GM12878 (cell line): Measurements from ENCODE around the gene PDE7B. TPM values are rescaled to one million over a fixed set of nuclear protein-coding genes. Genes with fewer than 3 reads are reported as not detected.

Experiments
- ATAC-seq: fragments of 200-7000 bp; cut with Tn5 transposase; 3 replicates; pipeline ENCODE4 v1.9.1; 2020; ENCODE audit warnings: mild to moderate bottlenecking, moderate library complexity
- BruUV-seq: library from RNA; stranded (reverse); fragments of 400-500 nt; replicated peaks from 2 replicates; lab custom pipeline; 2021; lab: Mats Ljungman, UMichigan
- CTCF ChIA-PET: fragments of 300-600 bp; sonication (Branson Sonifier 250); formaldehyde crosslinking; extraction: SDS; loops from one replicate; lab custom pipeline; 2021; ENCODE audit warnings: inconsistent platforms; lab: Yijun Ruan, JAX
- POLR2A ChIA-PET: fragments of 350-600 bp; formaldehyde crosslinking; extraction: SDS; loops from one replicate; lab custom pipeline; 2021; ENCODE audit warnings: inconsistent platforms; lab: Charles Lee
- RAD21 ChIA-PET: fragments of 300-600 bp; sonication (Branson Sonifier 250); formaldehyde crosslinking; loops from one replicate; lab custom pipeline; 2023; ENCODE audit warnings: antibody characterized with exemption; ENCODE audit not compliant: unreplicated experiment; lab: Charles Lee
- SMC1A ChIA-PET: fragments of 300-600 bp; sonication (Branson Sonifier 250); formaldehyde crosslinking; loops from one replicate; lab custom pipeline; 2023; ENCODE audit not compliant: unreplicated experiment, uncharacterized antibody; lab: Charles Lee
- DNase-seq: peaks from one replicate; pipeline ENCODE4 v3.0.0-alpha.2; 2011; ENCODE audit warnings: low read depth, low spot score
- FAIRE-seq: peaks from 3 replicates; lab custom pipeline; 2011; peaks lifted over from hg19 to GRCh38; lab: Jason Lieb, UNC
- H2AFZ ChIP-seq: 2 replicates; pipeline ENCODE4 v1.6.0; 2011; ENCODE audit warnings: low read depth, low read length, control low read depth; ENCODE audit not compliant: control insufficient read depth
- H3K27ac ChIP-seq: 2 replicates; pipeline ENCODE4 v1.5.1; 2011; ENCODE audit warnings: control low read depth; ENCODE audit not compliant: control insufficient read depth, insufficient read depth
- H3K27me3 ChIP-seq, 2 experiments: replicated peaks in 1 of 2; 2 replicates each; pipeline versions ENCODE4 v1.6.0 to v1.6.1; 2011; ENCODE audit warnings: low read length in 1 of 2; ENCODE audit not compliant: control insufficient read depth in 2 of 2, insufficient read depth in 2 of 2
- H3K36me3 ChIP-seq, 2 experiments: 2 replicates each; pipeline ENCODE4 v1.5.1; 2011; ENCODE audit warnings: low read length in 1 of 2; ENCODE audit not compliant: control insufficient read depth in 2 of 2, insufficient read depth in 2 of 2
- H3K4me1 ChIP-seq: 2 replicates; pipeline ENCODE4 v1.6.1; 2011; ENCODE audit warnings: mild to moderate bottlenecking, low read length, moderate library complexity, mixed read lengths; ENCODE audit not compliant: control insufficient read depth, insufficient read depth
- H3K4me2 ChIP-seq: 2 replicates; pipeline ENCODE4 v1.6.0; 2011; ENCODE audit warnings: control low read depth; ENCODE audit not compliant: control insufficient read depth, insufficient read depth
- H3K4me3 ChIP-seq: fragments of 200-600 bp; sonication (generic); 2 replicates; pipeline ENCODE4 v1.5.1; 2016
- H3K79me2 ChIP-seq: 2 replicates; pipeline ENCODE4 v1.6.0; 2011; ENCODE audit warnings: low read length; ENCODE audit not compliant: control insufficient read depth, insufficient read depth
- H3K9ac ChIP-seq: 2 replicates; pipeline ENCODE4 v1.8.0; 2011; ENCODE audit warnings: low read length, control low read depth, mixed read lengths; ENCODE audit not compliant: control insufficient read depth, insufficient read depth
- H3K9me3 ChIP-seq: replicated peaks from 3 replicates; pipeline ENCODE4 v1.5.1; 2011; ENCODE audit warnings: mild to moderate bottlenecking, low read length; ENCODE audit not compliant: control insufficient read depth, insufficient read depth
- H4K20me1 ChIP-seq: 2 replicates; pipeline ENCODE4 v1.6.0; 2011; ENCODE audit not compliant: control insufficient read depth, insufficient read depth
- ATF7 ChIP-seq: fragments of 450-650 bp; IDR thresholded peaks from 2 replicates; pipeline ENCODE4 v1.6.1; 2016; ENCODE audit warnings: low read depth, mild to moderate bottlenecking
- CUX1 ChIP-seq: IDR thresholded peaks from 2 replicates; pipeline ENCODE4 v1.6.1; 2012; ENCODE audit warnings: improper control_type of control experiment, low read depth, low read length; ENCODE audit not compliant: insufficient replicate concordance
- FOS ChIP-seq: IDR thresholded peaks from 3 replicates; pipeline ENCODE4 v1.6.1; 2011; ENCODE audit warnings: borderline replicate concordance; ENCODE audit not compliant: insufficient read length; ENCODE audit errors: extremely low read depth
- HDAC6 ChIP-seq: fragments of 200-600 bp; sonication (generic); IDR thresholded peaks from one replicate; pipeline ENCODE4 v1.8.0; 2017; ENCODE audit warnings: antibody characterized with exemption; ENCODE audit not compliant: unreplicated experiment
- RBBP5 ChIP-seq: fragments of 200-600 bp; sonication (generic); conservative IDR thresholded peaks from 2 replicates; pipeline ENCODE4 v1.6.1; 2016
- SMAD1 ChIP-seq: fragments of 450-650 bp; IDR thresholded peaks from 2 replicates; pipeline ENCODE4 v1.6.1; 2018; ENCODE audit warnings: mild to moderate bottlenecking, low read depth; ENCODE audit not compliant: partially characterized antibody
- TCF7 ChIP-seq: IDR thresholded peaks from 2 replicates; pipeline ENCODE4 v1.6.1; 2014; ENCODE audit warnings: antibody characterized with exemption, borderline replicate concordance
- YBX1 ChIP-seq: fragments of 450-650 bp; IDR thresholded peaks from 2 replicates; pipeline ENCODE4 v1.6.1; 2016; ENCODE audit warnings: antibody characterized with exemption
- WGBS: methylation state at CpG from one replicate; pipeline ENCODE4 v1.1.6; 2016; ENCODE audit warnings: low lambda C conversion rate; ENCODE audit not compliant: insufficient replicate concordance, insufficient coverage; ENCODE audit errors: missing lambda C conversion rate; 5-methylcytosine and 5-hydroxymethylcytosine counted together
- in situ Hi-C: fragments of 300-500 bp; cut with MboI; formaldehyde crosslinking; loops from 9 replicates; pipeline ENCODE4 v1.14.3; 2018; ENCODE audit warnings: mixed read lengths
- intact Hi-C: fragments of 100-400 bp; cut with micrococcal nuclease; formaldehyde crosslinking; loops from one replicate; pipeline ENCODE4 v1.14.2; 2022; ENCODE audit not compliant: unreplicated experiment
- polyA plus RNA-seq, 11 experiments: library from polyadenylated mRNA; depleted of rRNA in 4 of 11; unstranded in 6 of 11; stranded (reverse) in 5 of 11; fragments of >200 nt; fragmentation: Nextera tagmentation in 4 of 11; fragmentation: Illumina TruSeq in 1 of 11; extraction: Ambion mirVana in 4 of 11; extraction: Trizol in 1 of 11; gene quantifications; 1 replicate in 1 of 11; 2 replicates in 10 of 11; pipeline versions ENCODE4 v1.2.1 to v1.2.3, GENCODE V29; 2011 to 2016; ENCODE audit warnings: inconsistent platforms in 2 of 11, missing spikeins in 2 of 11, low read depth in 1 of 11
- total RNA-seq, 4 experiments: library from RNA; depleted of rRNA in 3 of 4; stranded (reverse); fragments of >200 nt in 3 of 4; fragmentation: Illumina TruSeq in 1 of 4; extraction: Trizol in 1 of 4; gene quantifications; 2 replicates each; pipeline versions ENCODE4 v1.2.1 to v1.2.3, GENCODE V29; 2013 to 2021
- TF ChIP-seq, protein P1 (sequence below): fragments of 450-650 bp; IDR thresholded peaks from 2 replicates; pipeline ENCODE4 v1.6.1; 2014; ENCODE audit warnings: mild to moderate bottlenecking

PDE7B gene
- total and polyA plus RNA-seq, 10 of the 15 experiments (the other 5 are each of a cell fraction or from before 2014, with no cell fraction given): not detected

DNA sequence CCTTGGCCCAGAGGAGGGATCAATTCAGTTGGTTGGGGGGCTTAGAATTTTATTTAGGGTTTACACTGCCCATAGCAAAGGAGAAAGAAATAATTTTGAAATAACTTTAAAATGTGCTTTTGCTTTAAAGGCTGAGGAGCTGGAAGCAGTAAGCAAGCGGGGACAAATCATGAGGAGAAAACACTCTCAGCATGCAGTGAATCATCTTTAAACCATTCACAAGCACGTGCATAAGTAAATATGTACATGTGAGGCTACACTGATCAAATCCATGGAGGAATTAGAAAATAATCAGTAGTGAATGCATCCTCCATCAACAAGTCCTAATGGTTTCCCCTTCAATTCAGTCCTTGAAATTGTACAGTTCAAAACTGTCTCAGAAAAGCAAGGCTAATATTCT lies 217.6 kb downstream of the PDE7B start:
- Histone ChIP-seq H3K36me3 (no peaks in the 10 kb centered on the region), H4K20me1 (no peaks in the 10 kb centered on the region)
- in situ Hi-C loops: no loop called here
- RAD21 ChIA-PET: no interaction called here
- TF ChIP-seq HDAC6 (no peak), FOS (no peak)
- TF ChIP-seq, protein P1, sequence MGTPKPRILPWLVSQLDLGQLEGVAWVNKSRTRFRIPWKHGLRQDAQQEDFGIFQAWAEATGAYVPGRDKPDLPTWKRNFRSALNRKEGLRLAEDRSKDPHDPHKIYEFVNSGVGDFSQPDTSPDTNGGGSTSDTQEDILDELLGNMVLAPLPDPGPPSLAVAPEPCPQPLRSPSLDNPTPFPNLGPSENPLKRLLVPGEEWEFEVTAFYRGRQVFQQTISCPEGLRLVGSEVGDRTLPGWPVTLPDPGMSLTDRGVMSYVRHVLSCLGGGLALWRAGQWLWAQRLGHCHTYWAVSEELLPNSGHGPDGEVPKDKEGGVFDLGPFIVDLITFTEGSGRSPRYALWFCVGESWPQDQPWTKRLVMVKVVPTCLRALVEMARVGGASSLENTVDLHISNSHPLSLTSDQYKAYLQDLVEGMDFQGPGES: no peak
- TF ChIP-seq, all 136 proteins: peak for 0
- H3K9me3 ChIP-seq: no peaks in the 10 kb centered on the region
- no peak overlapping the region for H3K4me3 ChIP-seq
- ChIA-PET CTCF (no interaction called here), POLR2A (no interaction called here), SMC1A (no interaction called here)
- no peaks in the 10 kb centered on the region for H3K79me2 ChIP-seq
- H3K9ac ChIP-seq: no peak overlapping the region
- DNase-seq: no peak
- H2AFZ ChIP-seq: no peak overlapping the region
- no TSS peak for BruUV-seq
- no peak overlapping the region for H3K27ac ChIP-seq
- H3K27me3 ChIP-seq: no peaks in the 10 kb centered on the region
- no peak overlapping the region for H3K4me2 ChIP-seq
- WGBS: 2% methylated on average over 2 of the region's 2 CpGs
- H3K4me1 ChIP-seq: no peaks in the 10 kb centered on the region
- no peak for ATAC-seq
- FAIRE-seq: no peak
- intact Hi-C loops: no loop called here

- Histone ChIP-seq H4K20me1 (no peaks in the 10 kb centered on the region), H3K27me3 (no peaks in the 10 kb centered on the region; a peak in 1 of 4 replicates), H3K4me1 (no peaks in the 10 kb centered on the region), H3K4me3 (no peak overlapping the region), H2AFZ (no peak overlapping the region), H3K9me3 (no peaks in the 10 kb centered on the region), H3K36me3 (no peaks in the 10 kb centered on the region), H3K79me2 (no peaks in the 10 kb centered on the region), H3K27ac (no peak overlapping the region), H3K9ac (no peak overlapping the region), H3K4me2 (no peak overlapping the region)
- in situ Hi-C loops (no loop called here), intact Hi-C loops (no loop called here)
- ChIA-PET RAD21 (no interaction called here), CTCF (no interaction called here), SMC1A (interaction anchor here (0.7 kb wide), 1 partner anchor 9 kb away, joined by 3 read pairs; no protein-coding TSS in a partner anchor), POLR2A (no interaction called here)
- ATAC-seq: no peak
- no peak for FAIRE-seq
- 40% methylated on average over 5 of the region's 5 CpGs for WGBS
- no TSS peak for BruUV-seq
- DNase-seq: no peak
- TF ChIP-seq SMAD1 (no peak), ATF7 (no peak), CUX1 (no peak), TCF7 (no peak), YBX1 (no peak), RBBP5 (no peak)
These were observed 219.3 kb downstream of the PDE7B start for GRCh38 chr6:136070815-136071214.
